Left ventricle myocardium inferior (tissue), 1 donor: ENCODE data around the gene GPC5. TPM values are rescaled to one million over a fixed set of nuclear protein-coding genes. Genes with fewer than 3 reads are reported as not detected.

Source experiments
- DNase-seq: peaks from one replicate; pipeline ENCODE4 v3.0.0-alpha.2; 2020
- H3K27ac ChIP-seq: fragments of 200-600 bp; replicated peaks from 2 replicates; pipeline ENCODE4 v1.8.0; 2021
- H3K27me3 ChIP-seq: fragments of 200-600 bp; 2 replicates; pipeline ENCODE4 v1.8.0; 2021; ENCODE audit warnings: low read depth
- H3K36me3 ChIP-seq: fragments of 200-600 bp; 2 replicates; pipeline ENCODE4 v1.8.0; 2021
- H3K4me1 ChIP-seq: fragments of 200-600 bp; 2 replicates; pipeline ENCODE4 v1.8.0; 2021
- H3K4me3 ChIP-seq: fragments of 200-600 bp; 2 replicates; pipeline ENCODE4 v1.8.0; 2021; ENCODE audit warnings: mild to moderate bottlenecking, moderate library complexity
- H3K9me3 ChIP-seq: fragments of 200-600 bp; replicated peaks from 2 replicates; pipeline ENCODE4 v1.8.0; 2021
- intact Hi-C: fragments of 100-400 bp; cut with micrococcal nuclease; formaldehyde crosslinking; loops from one replicate; pipeline ENCODE4 v1.11.0; 2022
- total RNA-seq: library from RNA; stranded (reverse); fragmentation: NEBNext Ultra II Directional; extraction: Animal tissue kit (Norgen Biotek cat#: 25700); gene quantifications from one replicate; pipeline ENCODE4 v1.2.1, GENCODE V29; 2021
- TF ChIP-seq, protein P1 (sequence below): fragments of 200-600 bp; IDR thresholded peaks from 2 replicates; pipeline ENCODE4 v1.8.0; 2021; ENCODE audit warnings: antibody characterized with exemption, mild to moderate bottlenecking, borderline replicate concordance
- donor health status: DM: no; HTN: yes; CAD: no; lungs with severe emphysema.

The GPC5 gene
- total RNA-seq, 1 donor from 2014 or later: 1.5 TPM

DNA sequence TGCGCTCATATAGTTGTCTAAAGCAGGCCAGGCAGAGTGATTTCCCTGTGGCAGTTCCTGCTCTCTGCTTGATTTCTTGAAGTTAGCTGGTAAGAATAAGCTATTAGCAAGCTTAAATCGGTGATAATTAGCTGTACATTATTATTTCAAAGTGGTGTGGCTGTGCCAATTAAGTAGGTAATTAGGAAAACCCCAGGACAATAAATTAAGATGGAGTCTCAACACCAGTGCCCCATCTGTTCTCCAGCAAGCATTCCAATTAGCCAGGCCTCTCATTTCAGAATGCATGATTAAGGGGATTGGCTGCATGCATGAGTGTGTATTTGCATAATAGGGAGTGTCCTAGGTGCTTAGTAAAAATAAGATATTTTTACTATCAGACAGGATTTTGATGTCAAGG, 342.3 kb downstream of the GPC5 start:
- peaks cover 9% of the 10 kb centered on the region for H3K4me1 ChIP-seq

DNA sequence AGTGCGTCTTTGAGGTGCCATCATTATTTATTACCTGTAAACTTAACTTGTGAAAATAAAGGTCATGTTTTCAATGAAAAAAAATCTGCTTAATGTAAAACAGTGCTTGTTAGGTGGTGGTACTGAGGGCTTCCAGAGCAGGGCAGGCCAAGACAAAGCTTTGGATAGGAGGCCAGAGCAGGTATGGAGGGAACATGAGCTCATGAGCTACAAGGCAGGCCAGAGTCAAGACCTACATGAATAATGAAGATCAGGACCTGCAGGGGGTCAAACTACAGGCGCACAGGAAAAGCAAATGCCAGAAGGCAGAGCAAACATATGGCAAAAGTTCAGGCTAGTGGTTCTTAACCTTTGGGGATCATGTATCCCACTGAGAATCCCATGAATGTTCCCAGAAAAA, 343.5 kb downstream of the GPC5 start:
- Histone ChIP-seq H3K9me3 (peaks cover 10% of the 10 kb centered on the region), H3K36me3 (no peaks in the 10 kb centered on the region), H3K4me3 (no peak overlapping the region), H3K27ac (no peak overlapping the region), H3K27me3 (no peaks in the 10 kb centered on the region), H3K4me1 (peaks cover 15% of the 10 kb centered on the region)
- intact Hi-C loops: no loop called here
- DNase-seq: no peak
- TF ChIP-seq, protein P1, sequence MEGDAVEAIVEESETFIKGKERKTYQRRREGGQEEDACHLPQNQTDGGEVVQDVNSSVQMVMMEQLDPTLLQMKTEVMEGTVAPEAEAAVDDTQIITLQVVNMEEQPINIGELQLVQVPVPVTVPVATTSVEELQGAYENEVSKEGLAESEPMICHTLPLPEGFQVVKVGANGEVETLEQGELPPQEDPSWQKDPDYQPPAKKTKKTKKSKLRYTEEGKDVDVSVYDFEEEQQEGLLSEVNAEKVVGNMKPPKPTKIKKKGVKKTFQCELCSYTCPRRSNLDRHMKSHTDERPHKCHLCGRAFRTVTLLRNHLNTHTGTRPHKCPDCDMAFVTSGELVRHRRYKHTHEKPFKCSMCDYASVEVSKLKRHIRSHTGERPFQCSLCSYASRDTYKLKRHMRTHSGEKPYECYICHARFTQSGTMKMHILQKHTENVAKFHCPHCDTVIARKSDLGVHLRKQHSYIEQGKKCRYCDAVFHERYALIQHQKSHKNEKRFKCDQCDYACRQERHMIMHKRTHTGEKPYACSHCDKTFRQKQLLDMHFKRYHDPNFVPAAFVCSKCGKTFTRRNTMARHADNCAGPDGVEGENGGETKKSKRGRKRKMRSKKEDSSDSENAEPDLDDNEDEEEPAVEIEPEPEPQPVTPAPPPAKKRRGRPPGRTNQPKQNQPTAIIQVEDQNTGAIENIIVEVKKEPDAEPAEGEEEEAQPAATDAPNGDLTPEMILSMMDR: no peak

More for the DNA sequence above, 342.3 kb downstream of the GPC5 start:
- TF ChIP-seq, protein P1: no peak
- Histone ChIP-seq H3K27me3 (no peaks in the 10 kb centered on the region), H3K9me3 (peaks cover 10% of the 10 kb centered on the region), H3K4me3 (no peak overlapping the region), H3K36me3 (no peaks in the 10 kb centered on the region), H3K27ac (no peak overlapping the region)
- intact Hi-C loops: no loop called here
- no peak for DNase-seq

DNA sequence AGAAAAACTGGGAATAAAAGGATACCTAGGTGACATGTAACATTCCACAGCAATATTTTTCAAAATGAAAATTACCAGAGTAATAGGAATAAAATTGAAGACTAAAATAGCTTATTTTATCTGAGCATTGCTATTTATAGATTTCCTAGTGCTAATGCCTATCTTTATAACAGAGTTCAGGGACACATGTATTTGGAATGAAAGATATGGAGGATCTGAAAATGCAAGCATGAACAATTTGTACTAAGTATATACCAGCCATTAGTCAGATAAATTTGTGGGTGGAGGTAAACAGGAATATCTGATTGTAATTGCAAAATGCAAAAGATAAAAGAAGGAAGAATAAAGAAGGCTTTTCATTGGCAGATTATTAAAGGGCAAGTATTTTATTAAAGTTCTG, 345.9 kb downstream of the GPC5 start:
- H3K9me3 ChIP-seq: peaks cover 7% of the 10 kb centered on the region
- H3K36me3 ChIP-seq: no peaks in the 10 kb centered on the region
- H3K4me1 ChIP-seq: peaks cover 15% of the 10 kb centered on the region
- DNase-seq: no peak
- no peak overlapping the region for H3K27ac ChIP-seq
- TF ChIP-seq, protein P1: no peak
- no peak overlapping the region for H3K4me3 ChIP-seq
- no peaks in the 10 kb centered on the region for H3K27me3 ChIP-seq
- intact Hi-C loops: no loop called here

DNA sequence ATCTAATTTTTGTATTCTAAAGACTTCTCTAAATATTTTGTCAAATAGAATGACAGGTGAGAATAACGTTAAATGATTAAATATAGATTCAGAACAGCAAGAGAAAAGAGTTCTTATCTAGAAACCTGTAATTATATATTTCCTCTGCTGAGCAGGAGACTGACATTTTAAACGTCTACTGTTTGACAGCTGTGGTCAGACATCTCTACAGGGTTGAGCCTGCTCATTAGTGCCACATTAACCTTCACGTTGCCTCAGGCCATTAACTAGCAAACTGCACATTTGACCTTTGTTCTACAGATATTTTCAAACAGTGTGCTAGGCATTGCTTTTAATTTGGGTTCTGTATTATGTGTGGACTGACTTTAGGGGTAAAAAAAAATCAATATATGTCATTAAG, 347.5 kb downstream of the GPC5 start:
- TF ChIP-seq, protein P1: no peak
- no peaks in the 10 kb centered on the region for H3K36me3 ChIP-seq
- H3K27ac ChIP-seq: no peak overlapping the region
- DNase-seq: no peak
- no peaks in the 10 kb centered on the region for H3K9me3 ChIP-seq
- intact Hi-C loops: no loop called here
- peaks cover 15% of the 10 kb centered on the region for H3K4me1 ChIP-seq
- no peaks in the 10 kb centered on the region for H3K27me3 ChIP-seq
- H3K4me3 ChIP-seq: no peak overlapping the region

DNA sequence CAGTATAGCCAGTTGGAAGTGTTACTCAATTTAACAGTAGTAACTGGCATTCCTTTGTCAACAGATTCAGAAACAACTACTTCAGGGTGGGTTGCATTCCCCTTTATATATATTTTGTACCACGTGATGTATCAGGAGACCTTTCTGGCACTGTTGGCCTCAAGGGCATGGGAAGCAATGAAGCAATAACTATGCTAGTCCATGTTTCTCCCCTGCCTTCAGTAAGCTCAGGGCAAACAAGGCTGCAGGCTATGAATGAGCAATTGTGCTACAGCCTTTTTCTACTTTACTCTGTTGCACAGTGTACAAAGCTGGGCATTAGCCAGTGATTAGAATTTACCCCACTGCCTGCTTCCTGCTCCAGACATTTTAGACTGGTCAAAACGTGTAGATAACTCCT, 348.8 kb downstream of the GPC5 start:
- Histone ChIP-seq H3K36me3 (no peaks in the 10 kb centered on the region), H3K4me1 (peaks cover 15% of the 10 kb centered on the region), H3K27ac (no peak overlapping the region), H3K4me3 (no peak overlapping the region), H3K27me3 (no peaks in the 10 kb centered on the region), H3K9me3 (no peaks in the 10 kb centered on the region)
- TF ChIP-seq, protein P1: no peak
- intact Hi-C loops: no loop called here
- no peak for DNase-seq
